Measurements from ENCODE around the gene SYCP2.
"Not testable (repeated sequence)": the region's sequence is repeated elsewhere in the genome, so short reads cannot be mapped to it uniquely, and the experiment has no call there.

SYCP2 gene, protein sequence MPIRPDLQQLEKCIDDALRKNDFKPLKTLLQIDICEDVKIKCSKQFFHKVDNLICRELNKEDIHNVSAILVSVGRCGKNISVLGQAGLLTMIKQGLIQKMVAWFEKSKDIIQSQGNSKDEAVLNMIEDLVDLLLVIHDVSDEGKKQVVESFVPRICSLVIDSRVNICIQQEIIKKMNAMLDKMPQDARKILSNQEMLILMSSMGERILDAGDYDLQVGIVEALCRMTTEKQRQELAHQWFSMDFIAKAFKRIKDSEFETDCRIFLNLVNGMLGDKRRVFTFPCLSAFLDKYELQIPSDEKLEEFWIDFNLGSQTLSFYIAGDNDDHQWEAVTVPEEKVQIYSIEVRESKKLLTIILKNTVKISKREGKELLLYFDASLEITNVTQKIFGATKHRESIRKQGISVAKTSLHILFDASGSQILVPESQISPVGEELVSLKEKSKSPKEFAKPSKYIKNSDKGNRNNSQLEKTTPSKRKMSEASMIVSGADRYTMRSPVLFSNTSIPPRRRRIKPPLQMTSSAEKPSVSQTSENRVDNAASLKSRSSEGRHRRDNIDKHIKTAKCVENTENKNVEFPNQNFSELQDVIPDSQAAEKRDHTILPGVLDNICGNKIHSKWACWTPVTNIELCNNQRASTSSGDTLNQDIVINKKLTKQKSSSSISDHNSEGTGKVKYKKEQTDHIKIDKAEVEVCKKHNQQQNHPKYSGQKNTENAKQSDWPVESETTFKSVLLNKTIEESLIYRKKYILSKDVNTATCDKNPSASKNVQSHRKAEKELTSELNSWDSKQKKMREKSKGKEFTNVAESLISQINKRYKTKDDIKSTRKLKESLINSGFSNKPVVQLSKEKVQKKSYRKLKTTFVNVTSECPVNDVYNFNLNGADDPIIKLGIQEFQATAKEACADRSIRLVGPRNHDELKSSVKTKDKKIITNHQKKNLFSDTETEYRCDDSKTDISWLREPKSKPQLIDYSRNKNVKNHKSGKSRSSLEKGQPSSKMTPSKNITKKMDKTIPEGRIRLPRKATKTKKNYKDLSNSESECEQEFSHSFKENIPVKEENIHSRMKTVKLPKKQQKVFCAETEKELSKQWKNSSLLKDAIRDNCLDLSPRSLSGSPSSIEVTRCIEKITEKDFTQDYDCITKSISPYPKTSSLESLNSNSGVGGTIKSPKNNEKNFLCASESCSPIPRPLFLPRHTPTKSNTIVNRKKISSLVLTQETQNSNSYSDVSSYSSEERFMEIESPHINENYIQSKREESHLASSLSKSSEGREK (N-terminal part only)

DNA sequence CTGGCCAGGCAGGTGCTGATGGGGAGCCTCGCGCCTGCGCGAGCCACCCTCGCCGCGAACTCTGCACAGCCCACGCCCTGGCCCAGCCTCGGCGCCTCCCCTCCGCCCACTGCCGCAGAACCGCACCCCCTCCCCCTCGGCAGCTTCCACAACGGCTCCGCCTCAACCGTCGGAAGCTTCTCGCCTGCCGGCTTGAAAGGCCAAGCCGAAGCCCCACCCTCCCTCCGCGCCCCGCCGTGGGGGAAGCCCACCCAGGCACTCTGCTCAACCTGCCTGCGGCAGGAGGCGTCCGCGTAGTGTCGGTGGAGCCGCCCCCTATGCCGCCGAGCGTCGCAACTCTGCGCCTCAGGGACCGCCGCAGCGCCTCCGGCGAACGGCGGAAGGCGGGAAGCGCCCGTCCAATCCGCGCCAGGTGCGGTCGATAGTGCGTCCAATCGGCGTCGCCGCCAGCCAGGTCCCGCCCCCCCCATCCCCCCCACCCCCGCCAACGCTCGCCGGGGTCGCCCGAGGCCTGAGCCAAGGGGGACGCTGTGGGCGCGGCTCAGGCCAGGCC, at the start of gene SYCP2:
SYCP2 (minus strand) TSS at position 342 of the 553 bp plus-strand sequence. CDS start 11,224 bp downstream, outside the sequence.
- peak in 3 of 4 experiments; percentile 15 to 54 (median 24) for DNase-seq

DNA sequence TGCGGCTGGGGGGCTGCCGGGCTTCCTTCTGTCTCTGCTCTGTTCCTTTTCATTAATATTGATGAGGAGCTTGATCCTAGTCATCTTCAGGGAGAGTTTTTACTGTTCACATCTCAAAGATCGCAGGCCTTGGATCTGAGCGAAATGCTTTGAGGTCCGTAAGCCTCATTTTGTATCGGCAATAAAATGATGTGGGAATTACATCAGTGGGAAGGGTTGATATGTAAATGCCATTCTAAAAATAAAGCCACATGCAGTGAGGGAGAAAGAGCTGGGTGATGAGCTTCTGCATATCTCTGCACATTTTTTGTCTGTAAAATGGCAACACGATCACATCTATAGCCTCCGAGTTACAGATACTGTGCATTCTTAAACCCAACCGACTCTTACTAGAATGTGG, 49.6 kb upstream of the SYCP2 start:
- DNase-seq: no peak

DNA sequence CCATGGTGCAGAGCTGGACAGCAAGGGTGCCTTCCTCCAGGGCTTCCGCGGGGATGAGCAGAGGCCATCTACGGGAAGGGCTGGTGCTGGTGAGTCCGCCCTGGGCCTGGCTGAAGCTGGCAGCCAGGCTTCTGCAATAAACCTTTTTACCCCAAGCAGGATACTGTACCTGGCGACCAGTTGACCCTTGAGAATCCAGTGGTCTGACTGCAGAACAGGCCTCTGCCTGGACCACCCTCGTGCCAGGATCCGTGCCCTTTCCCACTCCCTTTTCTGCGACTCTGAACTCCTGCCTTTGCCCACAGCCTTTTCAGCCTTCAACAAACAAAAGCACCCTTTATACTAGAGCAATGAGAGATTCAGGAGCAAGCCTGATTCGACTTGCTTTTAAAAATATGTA, 43.6 kb upstream of the SYCP2 start:
- no peak for DNase-seq

DNA sequence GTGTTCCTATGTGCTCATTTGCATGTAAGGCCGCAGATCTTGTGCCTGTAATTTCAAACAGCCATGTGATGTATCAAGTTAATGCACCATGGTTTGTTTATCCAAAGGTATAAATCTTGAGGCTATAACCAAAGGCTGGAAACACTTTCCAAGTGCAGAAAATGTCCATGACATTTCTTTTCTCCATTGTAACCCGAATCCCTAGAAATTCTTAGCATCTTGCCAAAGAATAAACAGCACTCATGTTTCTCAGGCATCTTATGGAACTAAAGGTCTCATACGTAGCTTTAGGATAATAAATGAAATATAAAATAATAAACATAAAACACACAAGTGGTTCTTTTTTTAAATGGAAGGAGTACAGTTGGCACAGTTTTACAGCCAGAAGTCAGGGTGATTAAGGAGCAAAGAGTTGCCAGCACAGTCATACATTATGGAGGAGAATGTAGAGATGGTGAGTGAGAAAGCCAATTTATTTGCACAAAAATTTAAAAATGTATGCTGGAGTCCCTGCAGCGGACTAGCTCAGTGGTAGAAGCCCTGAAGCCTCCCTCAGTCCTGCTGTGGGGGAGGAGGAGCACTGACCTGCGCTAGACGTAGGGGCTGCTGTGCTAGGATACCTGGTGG, 42.8 kb upstream of the SYCP2 start:
- DNase-seq: no peak

DNA sequence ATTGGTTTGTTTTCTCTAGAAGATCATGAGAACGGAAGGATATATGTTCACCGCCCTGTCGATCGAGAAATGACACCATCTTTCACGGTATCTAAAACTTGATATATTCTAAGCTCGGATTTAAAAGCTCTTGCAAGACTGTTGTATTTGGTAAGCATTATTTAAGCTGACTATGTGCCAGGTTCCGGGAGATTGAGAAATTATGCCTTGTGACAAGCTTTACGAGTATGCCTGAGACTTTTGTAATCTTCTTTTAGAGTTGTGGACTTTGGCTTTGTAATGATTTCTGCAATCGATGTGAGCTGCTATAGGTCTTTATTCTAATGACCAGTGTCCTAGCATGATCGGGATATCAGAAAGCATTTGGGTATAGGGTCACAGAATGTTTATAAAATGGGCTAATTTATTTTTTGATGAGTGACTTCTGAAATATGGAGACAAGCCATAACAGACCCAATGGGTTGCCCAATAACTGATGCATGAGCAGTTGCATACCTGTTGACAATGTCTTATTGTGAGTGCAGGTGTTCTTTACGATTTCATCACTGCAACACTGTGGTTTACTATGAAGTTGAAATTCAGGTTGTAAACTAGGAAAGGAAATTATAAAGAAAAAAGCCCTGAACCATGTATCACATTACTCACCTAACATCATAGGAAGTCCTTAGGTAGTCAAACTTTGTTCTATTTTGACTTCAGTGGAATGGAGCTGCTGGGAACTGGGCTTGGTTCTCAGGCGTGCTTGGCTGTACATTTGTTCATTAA, 38.8 kb upstream of the SYCP2 start:
- no peak for DNase-seq

DNA sequence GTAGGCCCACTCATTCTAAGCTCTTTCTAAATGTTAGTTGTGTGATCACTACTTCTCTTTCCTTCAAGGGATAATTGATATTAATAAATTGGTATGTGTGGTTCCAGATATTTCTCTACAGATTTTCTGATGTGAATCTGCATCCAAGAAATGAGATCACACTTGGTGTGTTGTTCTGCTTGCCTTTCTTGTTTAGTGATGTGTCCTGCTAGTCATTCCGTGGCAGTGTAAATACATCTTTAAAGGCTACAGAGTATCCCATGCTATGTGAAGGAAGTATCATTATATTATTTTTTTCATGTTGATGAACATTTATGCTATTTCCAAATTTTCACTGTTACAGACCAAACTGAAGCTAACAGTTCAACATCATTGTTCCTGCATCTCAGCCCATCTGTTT, 38.0 kb upstream of the SYCP2 start:
- no peak for DNase-seq

DNA sequence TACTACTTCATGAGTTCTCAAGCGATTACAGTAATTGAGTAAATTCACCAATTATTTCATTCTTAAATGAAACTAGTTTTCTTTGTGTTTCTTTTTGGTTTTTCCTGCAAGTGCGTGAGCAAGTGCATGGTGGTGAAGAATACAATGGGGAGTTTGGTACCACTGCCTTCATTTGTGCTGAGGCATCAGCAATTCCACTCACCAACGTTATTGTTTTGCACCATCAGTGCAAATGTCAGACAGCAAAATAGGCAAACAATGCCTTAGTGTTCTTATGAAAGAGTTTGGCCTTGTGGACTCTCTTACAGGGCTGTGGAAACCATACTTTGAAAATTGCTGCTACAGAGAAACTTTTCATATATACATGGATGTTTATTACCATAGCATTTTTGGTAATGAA, 33.0 kb upstream of the SYCP2 start:
- no peak for DNase-seq

DNA sequence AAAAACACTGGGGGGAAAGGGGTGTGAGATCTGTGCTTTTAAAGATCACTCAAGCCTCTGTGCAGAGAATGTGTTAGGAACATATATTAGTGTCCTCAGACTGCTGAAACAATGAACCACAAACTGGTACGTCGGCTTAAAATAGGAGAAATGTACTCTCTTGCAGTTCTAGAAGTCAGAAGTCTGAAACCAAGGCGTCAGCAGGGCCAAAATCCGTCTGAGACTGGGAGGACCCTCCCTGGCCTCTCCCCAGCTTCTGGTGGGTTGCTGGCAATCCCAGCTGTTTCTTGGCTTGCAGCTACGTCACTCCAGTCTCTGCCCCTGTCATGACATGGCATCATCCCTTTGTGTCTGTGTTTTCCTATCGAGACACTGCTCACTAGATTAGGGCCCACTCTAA, 28.7 kb upstream of the SYCP2 start:
- no peak for DNase-seq

DNA sequence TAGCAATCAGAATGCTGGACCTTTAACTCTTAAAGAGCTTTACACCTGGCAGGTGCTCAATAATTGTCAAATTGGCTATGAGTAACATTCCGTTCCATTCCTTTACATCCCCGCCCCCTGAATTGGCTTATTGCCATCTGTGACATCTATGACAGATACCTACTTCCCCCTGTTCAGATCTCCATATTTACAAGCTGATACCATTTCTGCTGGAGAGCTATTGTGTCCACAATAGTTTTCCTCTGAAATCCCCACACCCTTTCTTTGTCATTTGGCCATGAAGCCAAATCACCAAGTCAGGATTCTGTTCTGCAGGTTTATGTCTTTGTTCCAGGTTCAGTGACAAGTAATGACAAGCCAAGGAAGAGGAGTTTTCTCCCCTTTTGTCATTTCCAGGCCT, 28.0 kb upstream of the SYCP2 start:
- no peak for DNase-seq

DNA sequence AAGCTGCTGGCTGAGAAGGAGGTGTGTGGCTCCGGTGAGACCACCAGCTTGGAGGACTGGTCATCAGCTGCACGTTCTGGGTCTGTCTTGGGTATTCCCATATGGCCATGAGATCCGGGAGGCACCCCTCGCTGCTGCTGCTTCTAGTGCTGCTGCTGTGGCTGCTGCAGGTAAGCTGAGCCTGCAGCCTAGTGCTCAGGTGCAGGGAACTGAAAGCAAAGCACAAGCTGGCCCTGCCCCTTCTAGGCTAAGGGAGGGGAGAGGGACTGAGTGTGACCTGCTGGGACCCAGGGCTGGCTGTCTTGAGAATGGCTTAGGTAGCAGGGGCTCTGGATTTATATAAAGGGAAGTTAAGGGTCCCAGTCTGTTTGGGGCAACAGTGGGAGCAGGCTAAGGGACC, 25.2 kb upstream of the SYCP2 start:
- no peak for DNase-seq

DNA sequence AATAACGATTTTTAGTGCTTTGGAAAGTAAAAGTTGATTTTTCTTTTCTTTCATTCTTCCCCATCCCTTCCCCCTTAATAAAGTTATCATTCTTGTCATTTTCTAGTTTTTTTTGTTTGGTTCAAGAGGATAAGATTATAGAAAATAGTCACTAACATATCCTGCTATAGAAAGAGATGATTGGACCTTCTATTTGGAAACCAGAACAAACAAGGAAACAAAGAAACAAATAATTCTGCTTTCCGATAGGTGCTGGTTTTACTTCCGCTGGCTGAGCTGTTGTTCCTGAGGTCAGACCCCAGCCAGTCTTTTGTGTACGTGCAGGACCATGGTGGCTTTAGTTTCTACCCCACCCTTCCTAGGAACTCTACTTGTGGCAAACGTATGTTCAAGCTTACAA, 24.7 kb upstream of the SYCP2 start, which contains the start of gene CDH26:
CDH26 (plus strand) TSS at position 301 of the 400 bp plus-strand sequence. CDS start 304 bp downstream, outside the sequence.
- no peak for DNase-seq

DNA sequence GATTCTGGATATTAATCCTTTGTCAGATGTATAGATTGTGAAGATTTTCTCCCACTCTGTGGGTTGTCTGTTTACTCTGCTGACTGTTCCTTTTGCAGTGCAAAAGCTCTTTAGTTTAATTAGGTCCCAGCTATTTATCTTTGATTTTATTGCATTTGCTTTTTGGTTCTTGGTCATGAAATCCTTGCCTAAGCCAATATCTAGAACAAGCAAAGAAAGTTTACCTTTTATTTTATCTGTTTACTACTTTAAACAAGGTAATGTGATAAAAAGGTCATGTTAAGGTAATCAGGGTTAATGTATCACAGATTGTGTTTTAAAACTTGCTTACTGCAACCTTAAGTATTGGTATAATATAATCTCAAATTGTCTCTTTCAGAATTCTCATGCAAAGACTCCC, 24.1 kb upstream of the SYCP2 start:
- DNase-seq: not testable (repeated sequence)

DNA sequence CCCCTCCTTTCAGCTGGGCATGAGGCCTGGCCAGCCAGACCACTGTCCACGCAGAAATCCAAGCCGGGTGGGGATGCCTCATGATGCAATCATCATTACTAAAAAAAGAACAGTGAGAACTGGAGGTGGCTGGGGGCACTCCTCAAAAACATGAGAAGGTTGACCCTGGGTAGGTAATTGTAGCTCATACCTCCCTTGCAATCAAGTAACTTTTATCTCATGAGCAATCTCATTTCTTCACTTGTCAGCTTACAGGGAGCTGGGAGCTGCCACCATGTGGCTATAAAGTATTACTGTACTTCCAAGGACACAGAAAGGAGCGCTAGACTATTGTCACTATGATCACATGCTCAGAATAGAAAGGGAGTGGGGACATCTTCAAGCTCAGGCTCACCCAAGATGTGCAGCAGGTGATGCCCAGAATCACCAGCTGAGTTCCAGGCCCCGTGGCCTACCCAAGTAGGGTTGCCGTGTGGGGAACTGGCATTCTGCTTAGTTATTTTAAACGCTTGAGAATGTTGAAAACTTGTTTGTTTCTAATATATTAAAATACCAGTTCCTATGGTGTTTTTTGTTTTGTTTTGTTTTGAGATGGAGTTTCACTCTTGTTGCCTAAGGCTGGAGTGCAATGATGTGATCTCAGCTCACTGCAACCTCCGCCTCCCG, 21.8 kb upstream of the SYCP2 start:
- no peak for DNase-seq

DNA sequence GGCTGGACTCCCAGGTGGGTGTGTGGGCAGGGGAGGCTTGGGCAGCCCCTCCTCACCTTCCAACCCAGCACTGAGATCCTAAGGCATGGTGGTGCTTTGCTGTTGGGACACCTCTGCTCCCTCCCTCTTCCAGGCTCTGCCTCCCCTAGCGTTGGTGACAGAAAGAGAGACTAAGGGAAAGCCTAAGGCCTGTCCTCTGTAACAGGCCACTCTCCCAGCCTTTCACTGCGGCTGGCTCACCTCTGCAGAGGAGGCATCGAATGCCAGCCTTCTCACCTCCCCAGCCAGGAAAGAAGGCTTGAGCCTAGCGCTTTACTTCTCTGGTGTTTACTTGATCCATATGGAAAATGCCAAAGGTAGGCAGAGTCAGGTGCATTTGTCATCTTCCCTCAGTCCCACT, 21.3 kb upstream of the SYCP2 start:
- DNase-seq: no peak

DNA sequence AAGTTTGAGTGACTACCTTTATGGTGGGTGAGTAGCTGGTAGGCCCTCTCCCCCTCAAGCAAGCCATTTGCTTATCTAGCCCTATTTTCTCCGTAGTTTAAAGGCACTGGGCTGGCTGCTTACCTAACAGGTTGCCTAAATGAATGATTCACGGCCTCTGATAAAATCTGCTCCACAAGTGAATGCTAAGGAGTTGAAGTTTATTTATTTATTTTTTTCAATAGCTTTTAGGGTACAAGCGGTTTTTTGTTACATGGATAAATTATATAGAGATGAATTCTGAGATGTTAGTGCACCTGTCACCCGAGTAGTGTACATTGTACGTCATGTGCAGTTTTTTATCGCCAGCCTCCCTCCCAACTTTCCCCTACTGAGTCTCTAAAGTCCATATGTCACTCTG, 16.5 kb upstream of the SYCP2 start:
- DNase-seq: no peak

DNA sequence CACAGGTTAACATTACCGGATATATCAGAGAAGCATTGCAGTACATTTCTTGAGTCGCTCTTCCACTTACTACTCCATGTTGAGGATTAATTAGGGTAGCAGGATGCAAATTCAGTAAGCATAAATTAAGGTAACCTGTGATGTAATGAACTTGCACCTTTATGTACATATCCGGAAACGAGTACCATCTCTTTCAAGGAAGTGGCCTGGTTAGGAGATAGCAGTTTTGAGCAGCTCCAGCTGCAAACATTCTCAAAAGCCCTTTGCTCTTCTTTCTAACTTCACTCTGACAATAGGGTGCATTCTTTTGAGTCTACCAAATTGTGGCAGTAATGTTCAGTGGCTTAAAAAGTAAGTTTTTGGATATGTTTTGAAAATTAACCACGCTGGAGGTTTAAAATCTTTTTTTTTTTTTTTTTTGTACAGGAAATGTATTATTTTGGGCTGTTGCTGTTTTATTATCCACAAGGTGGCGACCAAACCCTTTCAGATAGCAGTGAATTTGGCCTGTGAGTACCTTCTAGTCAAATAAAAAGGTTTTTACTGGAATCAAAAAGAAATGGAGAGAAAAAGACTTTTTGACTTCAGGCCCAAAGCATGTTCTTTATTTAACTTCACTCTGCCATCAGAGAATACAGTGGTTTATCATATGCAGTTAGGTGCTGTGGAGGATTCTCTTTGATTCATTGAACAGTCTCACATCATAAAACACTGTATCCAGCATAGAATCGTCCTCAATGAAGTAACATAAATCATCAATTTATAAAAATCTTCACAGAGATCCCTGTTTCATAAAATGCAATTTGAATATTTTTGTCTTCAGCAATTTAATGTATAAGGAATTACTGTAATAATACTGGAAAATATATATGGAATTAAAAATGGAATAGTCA, 15.6 kb upstream of the SYCP2 start:
- no peak for DNase-seq

DNA sequence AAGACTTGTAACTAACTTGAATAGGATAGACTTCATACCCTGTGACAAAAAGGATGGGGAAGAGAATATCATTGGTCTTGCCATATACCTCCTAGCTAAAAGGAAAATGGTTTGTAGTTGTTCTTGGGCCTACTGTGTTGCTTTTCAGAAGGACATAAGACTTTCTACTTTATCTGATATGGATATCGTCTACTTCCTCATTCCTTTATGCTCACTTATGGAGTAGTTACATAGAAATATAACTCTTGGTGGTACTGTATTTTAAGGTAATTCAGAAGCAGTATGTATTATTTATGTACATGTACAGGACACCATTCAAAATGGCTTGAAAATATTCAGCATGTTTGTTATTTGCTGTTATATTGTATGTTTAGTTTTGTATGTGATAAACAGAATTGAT, 14.8 kb upstream of the SYCP2 start:
- no peak for DNase-seq

DNA sequence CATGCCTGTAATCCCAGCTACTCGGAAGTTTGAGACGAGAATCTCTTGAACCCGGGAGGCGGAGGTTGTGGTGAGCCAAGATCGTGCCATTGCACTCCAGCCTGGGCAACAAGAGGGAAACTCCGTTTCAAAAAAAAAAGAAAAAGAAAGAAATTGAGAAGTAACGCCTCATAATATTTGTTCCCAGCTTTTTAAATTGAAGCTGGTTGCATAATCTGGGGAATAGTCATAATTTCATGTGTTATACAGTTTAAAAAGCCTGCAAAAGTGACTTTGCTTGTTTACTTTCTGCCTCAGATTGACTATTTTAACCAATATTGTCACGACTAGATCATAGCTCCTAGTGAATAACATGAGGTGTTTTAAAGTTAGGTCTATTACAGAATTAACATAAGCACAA, 13.9 kb upstream of the SYCP2 start:
- no peak for DNase-seq

DNA sequence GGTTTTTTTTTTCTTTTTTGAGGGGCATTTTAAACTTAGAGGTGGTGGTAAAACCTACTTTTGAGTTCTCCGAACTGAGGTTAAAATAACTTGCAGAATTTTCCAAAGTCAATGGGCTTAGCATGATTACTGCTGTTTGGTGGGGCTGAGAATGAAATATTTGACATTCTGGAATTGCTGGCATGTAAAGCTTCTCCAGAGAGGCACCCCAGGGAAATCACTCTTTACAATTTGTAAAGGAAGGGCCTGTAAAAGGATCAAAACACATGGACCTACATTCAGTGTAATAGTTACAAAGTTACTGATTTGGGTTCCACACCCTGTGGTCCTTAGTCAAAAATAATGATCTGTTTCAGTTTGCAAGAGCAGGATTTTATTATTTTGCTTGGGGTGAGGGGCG, 12.3 kb upstream of the SYCP2 start:
- no peak for DNase-seq

DNA sequence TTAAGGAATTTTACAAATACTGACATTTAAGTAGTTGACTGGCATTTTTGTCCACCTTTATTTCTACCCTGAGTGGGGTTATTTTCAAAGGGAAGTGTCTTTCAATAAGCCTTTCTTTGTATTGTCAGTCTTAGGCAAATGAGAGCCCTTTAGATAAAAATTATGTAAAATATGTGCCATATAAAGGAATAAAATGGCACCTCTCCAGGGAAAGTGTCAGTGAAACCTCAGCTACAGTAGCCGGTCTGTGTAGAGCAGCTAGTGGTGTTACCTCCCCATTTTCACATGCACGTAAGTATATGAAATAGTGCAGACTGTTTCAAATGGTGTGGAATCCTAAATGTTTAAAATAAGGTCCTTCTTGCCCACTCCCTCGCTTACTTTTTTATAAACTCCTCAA, 11.7 kb upstream of the SYCP2 start:
- no peak for DNase-seq
